Common myeloid progenitor, CD34-positive (primary cell): ENCODE data around the gene TP53RK.

Source experiments
- CTCF ChIA-PET: fragments of 350-600 bp; sonication (Branson Sonifier 250); formaldehyde crosslinking; loops from one replicate; lab custom pipeline; 2021; ENCODE audit warnings: antibody characterized with exemption; lab: Charles Lee
- POLR2A ChIA-PET: fragments of 350-600 bp; sonication (Branson Sonifier 250); formaldehyde crosslinking; loops from one replicate; lab custom pipeline; 2021; ENCODE audit warnings: antibody characterized with exemption; lab: Charles Lee
- DNase-seq, 3 donors: peaks; one replicate each; pipeline versions ENCODE4 v3.0.0 to v3.0.0-alpha.2; 2013
- H3K27ac ChIP-seq, 2 experiments: 1 replicate in 1 of 2; 2 replicates in 1 of 2; pipeline ENCODE4 v1.7.0; 2013; ENCODE audit warnings: inconsistent platforms in 2 of 2, low read length in 2 of 2, mild to moderate bottlenecking in 2 of 2, low read depth in 1 of 2, moderate library complexity in 1 of 2; ENCODE audit not compliant: severe bottlenecking in 2 of 2, insufficient read depth in 1 of 2, poor library complexity in 1 of 2
- H3K27me3 ChIP-seq, 5 experiments: replicated peaks in 2 of 5; 1 replicate in 3 of 5; 2 replicates in 2 of 5; pipeline versions ENCODE4 v1.6.1 to v1.7.0; 2013; ENCODE audit warnings: low read length in 4 of 5, mild to moderate bottlenecking in 2 of 5, moderate library complexity in 2 of 5, inconsistent platforms in 1 of 5; ENCODE audit not compliant: insufficient read depth in 5 of 5, control insufficient read depth in 4 of 5
- H3K36me3 ChIP-seq, 4 experiments: 1 replicate in 2 of 4; 2 replicates in 2 of 4; pipeline versions ENCODE4 v1.6.1 to v1.7.0; 2013; ENCODE audit warnings: low read length in 3 of 4, control low read depth in 1 of 4, mild to moderate bottlenecking in 1 of 4; ENCODE audit not compliant: control insufficient read depth in 4 of 4, insufficient read depth in 4 of 4
- H3K4me1 ChIP-seq, 4 experiments: 1 replicate in 3 of 4; 2 replicates in 1 of 4; pipeline versions ENCODE4 v1.6.1 to v1.7.1; 2013; ENCODE audit warnings: low read length in 3 of 4, mild to moderate bottlenecking in 3 of 4, control low read depth in 1 of 4, inconsistent platforms in 1 of 4, moderate library complexity in 1 of 4; ENCODE audit not compliant: control insufficient read depth in 4 of 4, insufficient read depth in 4 of 4; ENCODE audit errors: control extremely low read depth in 1 of 4
- H3K4me3 ChIP-seq, 7 experiments: 1 replicate in 4 of 7; 2 replicates in 3 of 7; pipeline versions ENCODE4 v1.5.1 to v1.7.0; 2013; ENCODE audit warnings: mild to moderate bottlenecking in 7 of 7, low read length in 6 of 7, moderate library complexity in 6 of 7, inconsistent platforms in 2 of 7, low read depth in 2 of 7, control low read depth in 1 of 7; ENCODE audit not compliant: insufficient read depth in 4 of 7, control insufficient read depth in 1 of 7; ENCODE audit errors: extremely low read depth in 1 of 7
- H3K9me3 ChIP-seq, 5 experiments: 1 replicate in 4 of 5; 2 replicates in 1 of 5; pipeline versions ENCODE4 v1.6.1 to v1.7.1; 2013; ENCODE audit warnings: low read length in 4 of 5, mild to moderate bottlenecking in 2 of 5, inconsistent platforms in 1 of 5, low read depth in 1 of 5, moderate library complexity in 1 of 5; ENCODE audit not compliant: control insufficient read depth in 4 of 5, insufficient read depth in 2 of 5; ENCODE audit errors: control extremely low read depth in 1 of 5
- WGBS: methylation state at CpG from one replicate; pipeline ENCODE4 v1.1.5; 2013; ENCODE audit not compliant: insufficient coverage; 5-methylcytosine and 5-hydroxymethylcytosine counted together

Gene TP53RK

DNA sequence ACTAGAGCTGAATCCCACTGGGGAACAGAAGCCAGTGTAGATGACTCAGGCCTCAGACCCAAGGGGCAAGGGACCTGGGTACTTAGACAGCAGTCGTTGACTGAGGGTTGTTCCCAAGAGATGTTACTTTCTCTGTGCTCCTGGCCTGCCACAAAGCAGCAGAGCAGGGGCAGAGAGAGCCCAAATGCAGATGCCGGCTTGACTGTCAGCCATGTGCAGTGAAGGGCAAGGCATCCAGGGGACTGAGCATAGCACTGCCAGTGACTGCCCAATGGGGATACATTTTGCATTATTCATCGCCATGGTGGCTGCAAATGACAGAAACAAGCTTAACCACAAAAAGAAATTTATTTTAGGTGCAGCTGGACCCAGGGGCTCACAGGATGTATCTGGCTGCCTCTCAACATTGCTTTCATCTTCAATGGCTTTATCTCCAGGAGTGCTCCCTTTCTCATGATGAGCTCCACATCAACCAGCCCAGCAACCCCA is 7.6 kb upstream of the TP53RK start:
- no peaks in the 10 kb centered on the region for H3K36me3 ChIP-seq
- ChIA-PET POLR2A (no interaction called here), CTCF (interaction anchor here (0.9 to 2.0 kb wide), 4 partner anchors 9 to 172 kb away, joined by 3 to 5 read pairs (median 4); partner anchors contain the start of gene OCSTAMP)
- H3K4me3 ChIP-seq: no peak overlapping the region
- no peak overlapping the region for H3K27ac ChIP-seq
- peak in 2 of 3 donors; percentile 26 to 30 for DNase-seq
- H3K4me1 ChIP-seq: peaks cover 0 to 9% (median 2%) of the 10 kb centered on the region in 4 experiments
- peaks cover 0 to 2% (median 0%) of the 10 kb centered on the region in 5 experiments for H3K9me3 ChIP-seq
- WGBS: 81% methylated on average over 3 of the region's 3 CpGs
- H3K27me3 ChIP-seq: no peaks in the 10 kb centered on the region

GRCh38 chr20:46695892-46696291 is 6.6 kb upstream of the TP53RK start:
- CTCF ChIA-PET: interaction anchor here (1.7 kb wide), 2 partner anchors 10 to 13 kb away, joined by 4 to 7 read pairs; no protein-coding TSS in a partner anchor
- peaks cover 0 to 11% (median 2%) of the 10 kb centered on the region in 4 experiments for H3K4me1 ChIP-seq
- H3K4me3 ChIP-seq: no peak overlapping the region
- H3K9me3 ChIP-seq: peaks cover 0 to 2% (median 0%) of the 10 kb centered on the region in 5 experiments
- POLR2A ChIA-PET: no interaction called here
- H3K27me3 ChIP-seq: no peaks in the 10 kb centered on the region
- DNase-seq: peak in 1 of 3 donors; percentile 33
- no peaks in the 10 kb centered on the region for H3K36me3 ChIP-seq
- H3K27ac ChIP-seq: no peak overlapping the region
- 79% methylated on average over 3 of the region's 3 CpGs for WGBS

DNA sequence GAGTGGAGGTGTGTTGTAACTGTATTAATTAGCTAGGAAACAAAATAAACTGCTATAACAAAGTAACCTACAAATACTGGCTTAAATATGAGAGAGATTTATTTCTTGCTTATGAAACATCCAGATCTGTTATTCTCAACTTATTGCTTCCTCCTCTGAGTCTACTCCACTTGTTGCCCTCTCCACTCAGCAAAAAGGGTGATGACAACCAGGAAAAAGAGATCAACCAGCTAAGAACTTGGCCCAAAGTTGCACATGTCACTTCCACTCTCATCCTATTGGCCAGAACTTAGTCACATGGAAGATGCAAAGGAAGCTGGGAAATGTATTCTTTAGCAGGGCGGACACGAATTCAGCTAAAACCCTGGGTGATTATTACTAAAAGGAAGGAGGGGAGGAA is 5.2 kb upstream of the TP53RK start:
- Histone ChIP-seq H3K36me3 (no peaks in the 10 kb centered on the region), H3K9me3 (peaks cover 0 to under 1% (median 0%) of the 10 kb centered on the region in 5 experiments), H3K4me3 (no peak overlapping the region), H3K27me3 (no peaks in the 10 kb centered on the region), H3K27ac (no peak overlapping the region), H3K4me1 (peaks cover 0 to 20% (median 5%) of the 10 kb centered on the region in 4 experiments)
- ChIA-PET POLR2A (no interaction called here), CTCF (interaction anchor here (0.7 to 1.7 kb wide), 6 partner anchors 11 to 173 kb away, joined by 3 to 7 read pairs (median 4); no protein-coding TSS in a partner anchor)
- 63% methylated on average over 2 of the region's 2 CpGs for WGBS
- peak; percentile 53 to 75 (median 71) for DNase-seq

GRCh38 chr20:46691196-46691595 is 2.0 kb upstream of the TP53RK start:
- H3K27me3 ChIP-seq: no peaks in the 10 kb centered on the region
- DNase-seq: no peak
- ChIA-PET POLR2A (no interaction called here), CTCF (no interaction called here)
- H3K4me1 ChIP-seq: peaks cover 12 to 35% (median 26%) of the 10 kb centered on the region in 4 experiments
- no peak overlapping the region for H3K27ac ChIP-seq
- H3K4me3 ChIP-seq: no peak overlapping the region
- peaks cover 3 to 11% (median 6%) of the 10 kb centered on the region in 4 experiments for H3K36me3 ChIP-seq
- H3K9me3 ChIP-seq: no peaks in the 10 kb centered on the region
- no CpG with 5 or more reads among the region's 4 CpGs for WGBS

DNA sequence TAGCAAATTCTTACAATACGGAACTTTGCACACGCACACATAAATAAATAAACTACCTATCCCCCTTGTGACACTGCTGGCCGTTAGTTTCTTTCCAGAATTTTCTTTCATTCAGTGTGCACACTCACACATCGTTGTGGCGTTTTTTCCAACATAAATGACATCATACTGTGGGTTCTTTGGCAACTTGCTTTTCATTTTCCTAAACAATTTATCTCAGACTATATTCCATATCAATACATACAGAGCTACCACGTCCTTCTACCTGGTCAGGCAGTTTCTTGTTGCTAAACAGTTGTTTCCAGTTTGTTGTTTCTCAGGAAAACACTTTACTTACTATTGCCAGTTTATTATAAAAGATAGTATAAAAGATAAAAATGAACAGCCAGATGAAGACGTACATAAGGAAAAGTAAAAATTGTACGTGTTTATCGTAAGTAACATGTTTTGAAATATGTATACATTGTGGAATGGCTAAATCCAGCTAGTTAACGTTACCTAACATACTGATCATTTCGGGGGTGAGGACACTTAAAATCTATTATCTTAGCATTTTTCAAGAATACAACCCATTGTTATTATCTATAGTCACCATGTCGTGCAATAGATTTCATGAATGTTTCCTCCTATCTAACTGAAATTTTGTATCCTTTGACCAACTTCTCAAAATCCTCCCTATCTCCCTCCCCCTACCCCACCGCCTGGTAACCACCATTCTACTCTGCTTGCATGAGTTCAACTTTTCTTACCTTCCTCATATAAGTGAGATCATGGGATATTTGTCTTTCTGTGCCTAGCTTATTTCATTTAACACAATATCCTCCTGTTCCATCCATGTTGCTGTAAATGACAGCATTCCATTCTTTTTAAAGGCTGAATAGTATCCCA is 1.2 kb upstream of the TP53RK start:
- H3K9me3 ChIP-seq: no peaks in the 10 kb centered on the region
- H3K36me3 ChIP-seq: peaks cover 4 to 18% (median 11%) of the 10 kb centered on the region in 4 experiments
- DNase-seq: peak in 2 of 3 donors; percentile 43 to 51
- no peaks in the 10 kb centered on the region for H3K27me3 ChIP-seq
- H3K4me1 ChIP-seq: peaks cover 12 to 38% (median 25%) of the 10 kb centered on the region in 4 experiments
- peak overlapping the region; percentile 82 to 91 for H3K27ac ChIP-seq
- ChIA-PET POLR2A (no interaction called here), CTCF (interaction anchor here (1.3 kb wide), 1 partner anchor 17 kb away, joined by 4 read pairs; no protein-coding TSS in a partner anchor)
- WGBS: 65% methylated on average over 11 of the region's 13 CpGs
- H3K4me3 ChIP-seq: peak overlapping the region in 5 of 7 experiments; percentile 88 to 96 (median 93)

DNA sequence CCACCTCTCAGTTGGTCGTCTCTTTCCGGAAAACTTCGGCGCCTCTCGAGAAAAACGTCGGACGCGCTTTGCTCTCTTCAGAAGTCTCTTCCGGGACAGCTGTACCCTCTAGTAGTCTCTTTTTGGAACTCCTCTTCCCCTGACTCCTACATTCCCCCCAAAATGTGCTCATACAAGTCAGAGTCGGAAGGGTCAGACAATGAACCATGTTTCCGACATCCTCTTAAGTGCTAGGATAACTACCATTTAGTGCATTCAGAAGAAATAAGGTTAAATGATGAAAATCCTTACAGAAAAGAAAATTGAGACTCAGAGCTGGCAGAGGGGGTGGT is 476 bp upstream of the TP53RK start:
- ChIA-PET CTCF (interaction anchor here (0.7 to 1.3 kb wide), 3 partner anchors 9 to 18 kb away, joined by 3 to 4 read pairs (median 3); no protein-coding TSS in a partner anchor), POLR2A (interaction anchor here (1.3 kb wide), 1 partner anchor 20 kb away, joined by 4 read pairs; the partner anchor contains the start of gene SLC2A10)
- Histone ChIP-seq H3K36me3 (peaks cover 4 to 25% (median 18%) of the 10 kb centered on the region in 4 experiments), H3K4me1 (peaks cover 12 to 38% (median 25%) of the 10 kb centered on the region in 4 experiments), H3K4me3 (peak overlapping the region; percentile 72 to 96 (median 89)), H3K27ac (peak overlapping the region; percentile 82 to 91), H3K9me3 (no peaks in the 10 kb centered on the region), H3K27me3 (no peaks in the 10 kb centered on the region)
- 0% methylated on average over 10 of the region's 12 CpGs for WGBS
- no peak for DNase-seq
